DOHH2 (cell line): ENCODE results near the gene PTPRN2.

Experiments used
- H3F3A ChIP-seq: fragments of 200-600 bp; sonication (generic), shearing (Covaris generic); 2 replicates; pipeline ENCODE4 v1.6.0; 2016; ENCODE audit warnings: antibody characterized with exemption, mild to moderate bottlenecking; ENCODE audit not compliant: control insufficient read depth, insufficient read depth
- H3K27ac ChIP-seq: fragments of 200-600 bp; sonication (generic); 2 replicates; pipeline ENCODE4 v1.5.1; 2014; ENCODE audit warnings: low read depth, mild to moderate bottlenecking, low read length, moderate library complexity
- H3K27me3 ChIP-seq: fragments of 200-600 bp; sonication (generic); 2 replicates; pipeline ENCODE4 v1.6.1; 2014; ENCODE audit warnings: mild to moderate bottlenecking, low read length, mixed read lengths; ENCODE audit not compliant: control insufficient read depth
- H3K36me3 ChIP-seq: fragments of 200-600 bp; sonication (generic); 2 replicates; pipeline ENCODE4 v1.6.1; 2014; ENCODE audit warnings: mild to moderate bottlenecking, low read length, moderate library complexity, mixed read lengths; ENCODE audit not compliant: control insufficient read depth
- H3K4me1 ChIP-seq: fragments of 200-600 bp; sonication (generic); 2 replicates; pipeline ENCODE4 v1.6.1; 2014; ENCODE audit warnings: mild to moderate bottlenecking, low read length, mixed read lengths; ENCODE audit not compliant: control insufficient read depth
- H3K4me2 ChIP-seq: fragments of 200-600 bp; sonication (generic); 2 replicates; pipeline ENCODE4 v1.6.0; 2014; ENCODE audit warnings: mild to moderate bottlenecking, low read length, moderate library complexity
- H3K4me3 ChIP-seq: fragments of 200-600 bp; sonication (generic); 2 replicates; pipeline ENCODE4 v1.5.1; 2014; ENCODE audit warnings: mild to moderate bottlenecking, low read length, mixed read lengths
- H3K79me2 ChIP-seq: fragments of 200-600 bp; sonication (generic); 2 replicates; pipeline ENCODE4 v1.6.1; 2014; ENCODE audit warnings: mild to moderate bottlenecking, low read length, mixed read lengths; ENCODE audit not compliant: control insufficient read depth
- H3K9me2 ChIP-seq: fragments of 200-600 bp; sonication (generic); replicated peaks from 2 replicates; pipeline ENCODE4 v1.6.1; 2014; ENCODE audit warnings: mild to moderate bottlenecking, low read length, mixed read lengths; ENCODE audit not compliant: control insufficient read depth
- H3K9me3 ChIP-seq: fragments of 200-600 bp; sonication (generic); 2 replicates; pipeline ENCODE4 v1.6.1; 2014; ENCODE audit warnings: antibody characterized with exemption, low read length, mixed read lengths; ENCODE audit not compliant: control insufficient read depth, insufficient read depth
- H4K20me1 ChIP-seq: fragments of 200-600 bp; sonication (generic); 2 replicates; pipeline ENCODE4 v1.6.0; 2014; ENCODE audit warnings: low read depth, mild to moderate bottlenecking, antibody characterized with exemption, low read length, moderate library complexity; ENCODE audit not compliant: control insufficient read depth, insufficient read depth
- EZH2phosphoT487 ChIP-seq: fragments of 200-600 bp; sonication (generic); IDR thresholded peaks from 2 replicates; pipeline ENCODE4 v1.6.1; 2017; ENCODE audit warnings: borderline replicate concordance, mild to moderate bottlenecking, antibody characterized with exemption, low read length, moderate library complexity, mixed read lengths
- TF ChIP-seq, protein P1 (sequence below): fragments of 200-600 bp; sonication (generic); IDR thresholded peaks from one replicate; pipeline ENCODE4 v1.5.1; 2014; ENCODE audit warnings: antibody characterized with exemption, mild to moderate bottlenecking, low read depth, low read length; ENCODE audit not compliant: poor library complexity, severe bottlenecking

PTPRN2 gene

GRCh38 chr7:158389514-158390425, 197.9 kb downstream of the PTPRN2 start:
- H3K36me3 ChIP-seq: no peaks in the 10 kb centered on the region
- H3K4me2 ChIP-seq: no peak overlapping the region
- H3K79me2 ChIP-seq: no peaks in the 10 kb centered on the region
- H3K27me3 ChIP-seq: no peaks in the 10 kb centered on the region
- H3K9me2 ChIP-seq: no peaks in the 10 kb centered on the region
- H4K20me1 ChIP-seq: no peaks in the 10 kb centered on the region
- H3F3A ChIP-seq: no peaks in the 10 kb centered on the region
- H3K4me1 ChIP-seq: no peaks in the 10 kb centered on the region
- no peak for TF ChIP-seq EZH2phosphoT487
- TF ChIP-seq, protein P1, sequence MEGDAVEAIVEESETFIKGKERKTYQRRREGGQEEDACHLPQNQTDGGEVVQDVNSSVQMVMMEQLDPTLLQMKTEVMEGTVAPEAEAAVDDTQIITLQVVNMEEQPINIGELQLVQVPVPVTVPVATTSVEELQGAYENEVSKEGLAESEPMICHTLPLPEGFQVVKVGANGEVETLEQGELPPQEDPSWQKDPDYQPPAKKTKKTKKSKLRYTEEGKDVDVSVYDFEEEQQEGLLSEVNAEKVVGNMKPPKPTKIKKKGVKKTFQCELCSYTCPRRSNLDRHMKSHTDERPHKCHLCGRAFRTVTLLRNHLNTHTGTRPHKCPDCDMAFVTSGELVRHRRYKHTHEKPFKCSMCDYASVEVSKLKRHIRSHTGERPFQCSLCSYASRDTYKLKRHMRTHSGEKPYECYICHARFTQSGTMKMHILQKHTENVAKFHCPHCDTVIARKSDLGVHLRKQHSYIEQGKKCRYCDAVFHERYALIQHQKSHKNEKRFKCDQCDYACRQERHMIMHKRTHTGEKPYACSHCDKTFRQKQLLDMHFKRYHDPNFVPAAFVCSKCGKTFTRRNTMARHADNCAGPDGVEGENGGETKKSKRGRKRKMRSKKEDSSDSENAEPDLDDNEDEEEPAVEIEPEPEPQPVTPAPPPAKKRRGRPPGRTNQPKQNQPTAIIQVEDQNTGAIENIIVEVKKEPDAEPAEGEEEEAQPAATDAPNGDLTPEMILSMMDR: no peak
- no peak overlapping the region for H3K27ac ChIP-seq
- H3K4me3 ChIP-seq: no peak overlapping the region
- H3K9me3 ChIP-seq: peaks cover 11% of the 10 kb centered on the region

DNA sequence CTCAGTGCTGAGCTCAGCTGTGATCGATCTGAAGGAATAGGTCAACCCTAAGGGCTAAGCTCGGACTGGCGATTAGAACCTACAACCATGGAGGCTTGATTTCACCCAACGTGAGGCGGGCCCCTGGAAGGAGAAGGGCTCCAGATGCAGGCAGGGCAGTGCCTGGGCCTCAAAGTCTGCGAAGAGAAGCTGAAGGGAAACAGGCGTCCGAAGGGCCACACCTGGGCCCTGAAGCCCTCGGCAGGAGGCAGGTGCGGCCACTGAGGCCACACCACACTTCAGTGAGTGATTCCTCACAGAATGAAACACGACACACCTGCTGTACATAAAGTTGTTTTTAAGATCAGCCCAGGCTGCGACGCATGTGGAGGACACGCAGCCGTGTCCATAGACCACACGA, 198.7 kb downstream of the PTPRN2 start:
- Histone ChIP-seq H3K27ac (no peak overlapping the region), H3F3A (no peaks in the 10 kb centered on the region), H3K4me2 (no peak overlapping the region), H3K4me3 (no peak overlapping the region), H3K4me1 (no peaks in the 10 kb centered on the region), H3K79me2 (no peaks in the 10 kb centered on the region), H3K27me3 (no peaks in the 10 kb centered on the region), H3K9me2 (no peaks in the 10 kb centered on the region), H4K20me1 (no peaks in the 10 kb centered on the region), H3K36me3 (no peaks in the 10 kb centered on the region), H3K9me3 (peaks cover 4% of the 10 kb centered on the region)
- TF ChIP-seq, protein P1: no peak
- no peak for TF ChIP-seq EZH2phosphoT487

GRCh38 chr7:158388072-158388471, 199.6 kb downstream of the PTPRN2 start:
- TF ChIP-seq, protein P1: no peak
- no peak for TF ChIP-seq EZH2phosphoT487
- Histone ChIP-seq H3K9me2 (no peaks in the 10 kb centered on the region), H3K36me3 (no peaks in the 10 kb centered on the region), H3K4me3 (no peak overlapping the region), H3F3A (no peaks in the 10 kb centered on the region), H3K27me3 (no peaks in the 10 kb centered on the region), H3K4me1 (no peaks in the 10 kb centered on the region), H4K20me1 (no peaks in the 10 kb centered on the region), H3K4me2 (no peak overlapping the region), H3K79me2 (no peaks in the 10 kb centered on the region), H3K9me3 (peaks cover 4% of the 10 kb centered on the region), H3K27ac (no peak overlapping the region)
